Keratinocyte (primary cell): ENCODE data around the gene FASTKD1. TPM values are rescaled to one million over a fixed set of nuclear protein-coding genes. Genes with fewer than 3 reads are reported as not detected.
A peak's percentile ranks its signal among the peaks of the same experiment; 100 is the strongest.

Experiments used
- DNase-seq: peaks from one replicate; pipeline ENCODE4 v3.0.0-alpha.2; 2011; ENCODE audit warnings: low read depth, missing footprints, low spot score
- FAIRE-seq: peaks from 2 replicates; lab custom pipeline; 2011; peaks lifted over from hg19 to GRCh38; lab: Jason Lieb, UNC
- H2AFZ ChIP-seq: 2 replicates; pipeline ENCODE4 v1.6.0; 2012; ENCODE audit warnings: low read length, control low read depth, inconsistent platforms; ENCODE audit not compliant: control insufficient read depth
- H3K27ac ChIP-seq: 2 replicates; pipeline ENCODE4 v1.5.1; 2011; ENCODE audit warnings: low read length; ENCODE audit not compliant: control insufficient read depth, insufficient read depth
- H3K27me3 ChIP-seq: 3 replicates; pipeline ENCODE4 v1.6.0; 2011; ENCODE audit warnings: low read length; ENCODE audit not compliant: control insufficient read depth, insufficient read depth; ENCODE audit errors: extremely low read depth
- H3K36me3 ChIP-seq, 2 experiments: 2 replicates in 1 of 2; 3 replicates in 1 of 2; pipeline ENCODE4 v1.5.1; 2011; ENCODE audit warnings: low read length in 2 of 2, mild to moderate bottlenecking in 1 of 2; ENCODE audit not compliant: control insufficient read depth in 2 of 2, insufficient read depth in 2 of 2; ENCODE audit errors: extremely low read depth in 1 of 2
- H3K4me1 ChIP-seq: 3 replicates; pipeline ENCODE4 v1.5.1; 2011; ENCODE audit warnings: low read length; ENCODE audit not compliant: control insufficient read depth, insufficient read depth; ENCODE audit errors: extremely low read depth
- H3K4me2 ChIP-seq: 3 replicates; pipeline ENCODE4 v1.6.0; 2011; ENCODE audit warnings: low read depth, low read length; ENCODE audit not compliant: control insufficient read depth, insufficient read depth; ENCODE audit errors: extremely low read depth
- H3K4me3 ChIP-seq, 3 experiments: fragments of 200-600 bp in 1 of 3; sonication (generic) in 1 of 3; 2 replicates in 2 of 3; 3 replicates in 1 of 3; pipeline ENCODE4 v1.5.1; 2011 to 2016; ENCODE audit warnings: low read length in 3 of 3, mild to moderate bottlenecking in 3 of 3, control low read depth in 2 of 3, inconsistent platforms in 1 of 3, low read depth in 1 of 3, mixed read lengths in 1 of 3, mixed run types in 1 of 3, moderate library complexity in 1 of 3; ENCODE audit not compliant: control insufficient read depth in 2 of 3, insufficient read depth in 2 of 3; ENCODE audit errors: extremely low read depth in 1 of 3
- H3K79me2 ChIP-seq: 2 replicates; pipeline ENCODE4 v1.6.0; 2012; ENCODE audit warnings: low read length; ENCODE audit not compliant: control insufficient read depth, insufficient read depth
- H3K9ac ChIP-seq: 3 replicates; pipeline ENCODE4 v1.6.0; 2011; ENCODE audit warnings: low read length; ENCODE audit not compliant: control insufficient read depth, insufficient read depth; ENCODE audit errors: extremely low read depth
- H3K9me1 ChIP-seq: 3 replicates; pipeline ENCODE4 v1.6.0; 2011; ENCODE audit warnings: low read length; ENCODE audit not compliant: control insufficient read depth, insufficient read depth; ENCODE audit errors: extremely low read depth
- H3K9me3 ChIP-seq: 2 replicates; pipeline ENCODE4 v1.5.1; 2012; ENCODE audit warnings: low read depth, low read length; ENCODE audit not compliant: control insufficient read depth
- H4K20me1 ChIP-seq: 3 replicates; pipeline ENCODE4 v1.6.0; 2011; ENCODE audit warnings: low read length; ENCODE audit not compliant: control insufficient read depth, insufficient read depth; ENCODE audit errors: extremely low read depth
- CTCF ChIP-seq, 3 experiments: IDR thresholded peaks in 1 of 3; conservative IDR thresholded peaks in 1 of 3; optimal IDR thresholded peaks in 1 of 3; 2 replicates in 2 of 3; 3 replicates in 1 of 3; pipeline versions ENCODE3 to v1.5.1; 2011; ENCODE audit warnings: low read length in 3 of 3, mild to moderate bottlenecking in 3 of 3, moderate library complexity in 2 of 3, control low read depth in 1 of 3, inconsistent platforms in 1 of 3; ENCODE audit not compliant: insufficient read depth in 2 of 3; ENCODE audit errors: extremely low read depth in 1 of 3
- EZH2 ChIP-seq: IDR thresholded peaks from one replicate; pipeline ENCODE4 v1.6.1; 2012; ENCODE audit warnings: inconsistent platforms, mild to moderate bottlenecking, low read length, moderate library complexity
- dilution Hi-C: fragments of 300-500 bp; cut with MboI; formaldehyde crosslinking; loops from one replicate; pipeline ENCODE4 v1.7.0; 2020; ENCODE audit warnings: low sequenced_read_pairs; ENCODE audit not compliant: extremely low pct_ligation_motif_present
- polyA plus RNA-seq, 5 experiments: library from polyadenylated mRNA; depleted of rRNA in 3 of 5; stranded (reverse) in 3 of 5; stranded (forward) in 1 of 5; unstranded in 1 of 5; fragments of >200 nt; gene quantifications; 1 replicate in 1 of 5; 2 replicates in 3 of 5; 3 replicates in 1 of 5; pipeline versions ENCODE4 v1.2.1 to v1.2.3, GENCODE V29; 2011 to 2012; ENCODE audit warnings: missing spikeins in 2 of 5, low read depth in 1 of 5, low replicate concordance in 1 of 5

The FASTKD1 gene
- polyA plus RNA-seq, 1 donor (not counting 4 experiments of a cell fraction or from before 2014, with no cell fraction given), result 41.7 TPM

- no peaks in the 10 kb centered on the region for H3K79me2 ChIP-seq
- TF ChIP-seq CTCF (optimal IDR thresholded peaks at IDR 0.05 in 1 of 3, IDR thresholded peaks at IDR 0.05 in 1 of 3, conservative IDR thresholded peaks at IDR 0.05 in 1 of 3; ENCODE audit: extremely low read depth in 1 of 3, insufficient read depth in 2 of 3, low read length in 3 of 3) (no peak), EZH2 (no peak)
- H2AFZ ChIP-seq, result no peak overlapping the region
- H3K4me1 ChIP-seq, result no peaks in the 10 kb centered on the region
- dilution Hi-C loops, result no loop called here
- H3K9me1 ChIP-seq, result no peaks in the 10 kb centered on the region
- H3K36me3 ChIP-seq, result peaks cover 0 to 3% of the 10 kb centered on the region in 2 experiments
- FAIRE-seq (no peak), DNase-seq (no peak)
- H3K4me2 ChIP-seq, result no peak overlapping the region
- H3K9me3 ChIP-seq, result no peaks in the 10 kb centered on the region
- no peak overlapping the region for H3K27ac ChIP-seq
- H4K20me1 ChIP-seq, result no peaks in the 10 kb centered on the region
- H3K9ac ChIP-seq, result no peak overlapping the region
- H3K27me3 ChIP-seq, result no peaks in the 10 kb centered on the region
- no peak overlapping the region for H3K4me3 ChIP-seq
Measured at GRCh38 chr2:169485650-169486138, 88.0 kb downstream of the FASTKD1 start.

- TF ChIP-seq CTCF (optimal IDR thresholded peaks at IDR 0.05 in 1 of 3, IDR thresholded peaks at IDR 0.05 in 1 of 3, conservative IDR thresholded peaks at IDR 0.05 in 1 of 3; ENCODE audit: extremely low read depth in 1 of 3, insufficient read depth in 2 of 3, low read length in 3 of 3), result no peak
- no peak for TF ChIP-seq EZH2
- Histone ChIP-seq H3K27ac (peak overlapping the region; percentile 58), H3K79me2 (no peaks in the 10 kb centered on the region), H3K36me3 (peaks cover 0 to 3% of the 10 kb centered on the region in 2 experiments), H4K20me1 (no peaks in the 10 kb centered on the region), H3K4me2 (peak overlapping the region; percentile 93), H2AFZ (peak overlapping the region; percentile 99), H3K27me3 (no peaks in the 10 kb centered on the region), H3K4me1 (peaks cover 6% of the 10 kb centered on the region), H3K9me3 (no peaks in the 10 kb centered on the region), H3K9me1 (no peaks in the 10 kb centered on the region), H3K4me3 (peak overlapping the region; percentile 63 to 73 (median 65)), H3K9ac (peak overlapping the region; percentile 80)
- dilution Hi-C loops, result no loop called here
- DNase-seq, result no peak
- FAIRE-seq, result peak; percentile 85
Measured at GRCh38 chr2:169480079-169480465, 93.6 kb downstream of the FASTKD1 start.

Other genes with a start within 250 kb of the FASTKD1 start
- not detected in 3 replicates for gene LRP2, start 211.3 kb downstream of the FASTKD1 start, polyA plus RNA-seq
- gene BBS5, start 94.4 kb downstream of the FASTKD1 start, polyA plus RNA-seq, result 2.0 to 2.4 TPM (median 2.1 TPM) in 3 replicates
- gene KLHL41, start 64.2 kb downstream of the FASTKD1 start, polyA plus RNA-seq, result 0.08 to 0.24 TPM (median 0.18 TPM) in 3 replicates
- gene PPIG, start 10.5 kb upstream of the FASTKD1 start, polyA plus RNA-seq, result 24.6 to 37.4 TPM (median 28.6 TPM) in 3 replicates
- 0.03 to 0.30 TPM in 2 of 3 replicates, not detected in the other for gene CFAP210, start 120.5 kb upstream of the FASTKD1 start, polyA plus RNA-seq
- 0.73 to 2.9 TPM (median 1.6 TPM) in 3 replicates for gene PHOSPHO2, start 120.6 kb upstream of the FASTKD1 start, polyA plus RNA-seq
- gene KLHL23, start 160.0 kb upstream of the FASTKD1 start, polyA plus RNA-seq, result 0.62 to 2.0 TPM (median 0.79 TPM) in 3 replicates
- gene SSB, start 225.0 kb upstream of the FASTKD1 start, polyA plus RNA-seq, result 74.1 to 149 TPM (median 97.4 TPM) in 3 replicates